PC-9 (cell line): ENCODE measurements around the gene ERC2.

Experiments
- CTCF ChIP-seq: fragments of 200-600 bp; sonication (generic); conservative IDR thresholded peaks from 2 replicates; pipeline ENCODE4 v1.6.1; 2017; ENCODE audit warnings: mixed run types, antibody characterized with exemption, mild to moderate bottlenecking, moderate library complexity
- EZH2 ChIP-seq: fragments of 200-600 bp; sonication (generic); IDR thresholded peaks from 2 replicates; pipeline ENCODE4 v1.8.0; 2017; ENCODE audit warnings: antibody characterized with exemption, low read depth

- TF ChIP-seq CTCF (no peak), EZH2 (no peak)
Measured at GRCh38 chr3:55569033-55569599, 899.2 kb downstream of the ERC2 start.
